ENCODE data around the gene PSMB3. TPM values are rescaled to one million over a fixed set of nuclear protein-coding genes. Genes with fewer than 3 reads are reported as not detected.

Gene PSMB3
- total RNA-seq, 1 experiment from 2014 or later = 441 TPM

DNA sequence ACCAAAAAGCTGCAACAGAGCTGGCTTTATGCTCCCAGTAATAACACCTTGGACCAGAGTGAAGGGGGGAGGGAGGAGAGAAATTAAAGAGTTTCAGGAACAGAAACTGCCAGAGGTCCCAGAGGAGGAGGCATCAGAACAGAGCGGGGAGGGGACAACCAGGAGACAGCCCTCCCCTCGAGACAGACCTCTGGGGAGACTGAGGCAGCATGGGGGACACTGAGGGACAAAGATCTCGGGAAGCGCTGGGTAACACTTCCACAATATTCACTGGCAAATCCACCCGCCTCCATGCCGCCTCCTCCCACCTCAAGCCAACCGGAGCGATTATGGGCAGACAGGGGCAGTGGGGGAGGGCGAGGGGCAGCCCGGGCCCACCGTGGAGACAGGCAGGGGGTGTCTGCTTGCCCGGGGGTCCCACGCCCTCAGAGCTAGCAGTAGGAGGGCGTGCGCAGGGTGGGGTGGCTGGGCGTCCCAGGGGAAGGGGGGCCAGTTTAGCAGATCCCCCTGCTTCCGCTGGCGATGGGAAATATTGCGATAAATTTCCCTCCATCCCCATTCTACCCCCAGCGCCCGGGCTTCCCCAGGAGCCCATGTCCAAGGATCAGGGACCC is 5.6 kb upstream of the PSMB3 start:
- Histone ChIP-seq H3K79me2 (ENCODE audit: low read length) (peaks cover 74% of the 10 kb centered on the region), H3F3A (ENCODE audit: low read length, unreplicated experiment) (no peaks in the 10 kb centered on the region), H3K27me3 (ENCODE audit: low read length) (no peaks in the 10 kb centered on the region), H3K4me3 (ENCODE audit: low read length) (peak overlapping the region; percentile 96), H3K36me3 (ENCODE audit: low read depth, low read length) (no peaks in the 10 kb centered on the region), H3K9me3 (ENCODE audit: low read length) (no peaks in the 10 kb centered on the region), H3K4me2 (ENCODE audit: low read length) (peak overlapping the region; percentile 82), H3K9me2 (replicated peaks; ENCODE audit: low read length) (no peaks in the 10 kb centered on the region), H4K20me1 (ENCODE audit: low read length) (0 out of 2 replicates have a peak, but pooled peaks cover 4% of the 10 kb centered on the region), H3K4me1 (ENCODE audit: insufficient read depth, low read length) (peaks cover 18% of the 10 kb centered on the region), H3K9ac (ENCODE audit: low read length) (peak overlapping the region; percentile 69; the same call in 1 of the 2 replicates), H2AFZ (ENCODE audit: low read length) (no peak overlapping the region), H3K27ac (ENCODE audit: low read length) (no peak overlapping the region)
- ChIA-PET CTCF (no interaction called here), POLR2A (ENCODE audit: unreplicated experiment) (no interaction called here)
- BruUV-seq (replicated peaks) = no TSS peak
- ATAC-seq (no peak), DNase-seq (no peak)
- intact Hi-C loops (cut with micrococcal nuclease) = no loop called here
- TF ChIP-seq CTCF (conservative IDR thresholded peaks at IDR 0.05; ENCODE audit: low read depth, low read length) (no peak), EZH2 (IDR thresholded peaks at IDR 0.05; ENCODE audit: low read length, unreplicated experiment) (no peak), EZH2phosphoT487 (IDR thresholded peaks at IDR 0.05; ENCODE audit: borderline replicate concordance, low read length) (no peak)

DNA sequence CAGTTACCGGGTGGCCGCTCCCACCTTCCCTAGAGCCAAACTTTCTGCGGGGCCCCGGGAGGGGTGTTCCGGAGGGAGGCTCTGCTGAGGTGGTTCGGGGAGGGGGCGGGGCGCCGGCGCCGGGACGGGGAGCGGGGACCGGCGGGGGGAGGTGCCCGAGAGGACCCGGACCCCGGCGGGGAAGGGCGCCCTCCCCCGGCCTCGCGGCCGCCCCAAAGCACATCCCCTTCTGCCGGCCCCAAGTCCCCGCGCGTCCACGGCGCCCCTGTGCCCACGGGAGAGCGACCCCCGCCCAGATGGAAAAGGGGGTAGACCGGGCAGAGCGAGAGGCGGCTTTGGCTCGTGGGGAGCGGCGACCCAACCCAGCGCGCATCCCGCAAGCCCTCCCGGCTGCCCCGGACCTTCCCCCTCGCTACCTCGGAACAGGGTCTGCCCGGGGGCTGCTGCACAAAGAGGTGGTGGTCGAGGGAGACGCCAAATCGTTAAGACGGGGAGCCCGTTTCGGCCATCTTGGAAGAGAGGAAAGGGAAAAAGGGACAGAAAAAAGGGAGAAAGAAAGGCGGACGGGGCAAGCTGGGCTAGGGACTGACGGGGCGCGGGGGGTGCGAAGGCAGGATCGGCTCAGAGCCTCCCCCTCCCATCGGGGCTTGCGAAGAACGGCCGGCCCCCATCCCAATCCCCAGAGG is 4.9 kb upstream of the PSMB3 start:
- ChIA-PET CTCF (no interaction called here), POLR2A (ENCODE audit: unreplicated experiment) (no interaction called here)
- peak overlapping the region; percentile 82 for H3K4me2 ChIP-seq (ENCODE audit: low read length)
- H3K4me3 ChIP-seq (ENCODE audit: low read length) = peak overlapping the region; percentile 96
- intact Hi-C loops (cut with micrococcal nuclease) = no loop called here
- no TSS peak for BruUV-seq (replicated peaks)
- no peak for ATAC-seq
- H3F3A ChIP-seq (ENCODE audit: low read length, unreplicated experiment) = no peaks in the 10 kb centered on the region
- H3K4me1 ChIP-seq (ENCODE audit: insufficient read depth, low read length) = peaks cover 18% of the 10 kb centered on the region
- no peaks in the 10 kb centered on the region for H3K9me3 ChIP-seq (ENCODE audit: low read length)
- 0 out of 2 replicates have a peak, but pooled peaks cover 4% of the 10 kb centered on the region for H4K20me1 ChIP-seq (ENCODE audit: low read length)
- H3K27me3 ChIP-seq (ENCODE audit: low read length) = no peaks in the 10 kb centered on the region
- no peak for TF ChIP-seq CTCF (conservative IDR thresholded peaks at IDR 0.05; ENCODE audit: low read depth, low read length)
- TF ChIP-seq EZH2phosphoT487 (IDR thresholded peaks at IDR 0.05; ENCODE audit: borderline replicate concordance, low read length) = no peak
- no peak for TF ChIP-seq EZH2 (IDR thresholded peaks at IDR 0.05; ENCODE audit: low read length, unreplicated experiment)
- H3K9me2 ChIP-seq (replicated peaks; ENCODE audit: low read length) = no peaks in the 10 kb centered on the region
- H3K36me3 ChIP-seq (ENCODE audit: low read depth, low read length) = no peaks in the 10 kb centered on the region
- no peak overlapping the region for H3K27ac ChIP-seq (ENCODE audit: low read length)
- H3K9ac ChIP-seq (ENCODE audit: low read length) = peak overlapping the region; percentile 69
- peaks cover 68% of the 10 kb centered on the region for H3K79me2 ChIP-seq (ENCODE audit: low read length)
- DNase-seq = no peak
- peak overlapping the region; percentile 87 for H2AFZ ChIP-seq (ENCODE audit: low read length)

Data from PC-3 (cell line).